Stimulated activated CD8-positive, alpha-beta memory T cell treated with anti-CD3 and anti-CD28 coated beads, Interleukin-12 subunit alpha, Interleukin-12 subunit beta, amount 100 ng/mL, for 24 hours (primary cell): Measurements from ENCODE around the gene CTNNA2.

Source experiments
- DNase-seq: peaks from one replicate; pipeline ENCODE4 v3.0.0-alpha.2; 2020; ENCODE audit errors: extremely low read depth

Gene CTNNA2

GRCh38 chr2:80392441-80392840 lies 879.6 kb downstream of the CTNNA2 start:
- no peak for DNase-seq

- DNase-seq: no peak
These were observed 881.1 kb downstream of the CTNNA2 start for GRCh38 chr2:80393991-80394390.

GRCh38 chr2:80395251-80395650 lies 882.4 kb downstream of the CTNNA2 start:
- no peak for DNase-seq

- DNase-seq: no peak
These were observed 883.4 kb downstream of the CTNNA2 start for GRCh38 chr2:80396276-80396675.

- no peak for DNase-seq
These were observed 890.2 kb downstream of the CTNNA2 start for GRCh38 chr2:80403081-80403480.

GRCh38 chr2:80407377-80407776 lies 894.5 kb downstream of the CTNNA2 start:
- no peak for DNase-seq

GRCh38 chr2:80410346-80410745 lies 897.5 kb downstream of the CTNNA2 start:
- no peak for DNase-seq

- DNase-seq: no peak
These were observed 900.3 kb downstream of the CTNNA2 start for GRCh38 chr2:80413136-80413535.

GRCh38 chr2:80417737-80418136 lies 904.9 kb downstream of the CTNNA2 start:
- no peak for DNase-seq

- DNase-seq: no peak
These were observed 907.8 kb downstream of the CTNNA2 start for GRCh38 chr2:80420530-80421208.

- no peak for DNase-seq
These were observed 916.4 kb downstream of the CTNNA2 start for GRCh38 chr2:80429251-80429650.

GRCh38 chr2:80437959-80438358 lies 925.1 kb downstream of the CTNNA2 start:
- no peak for DNase-seq

- DNase-seq: no peak
These were observed 925.8 kb downstream of the CTNNA2 start for GRCh38 chr2:80438686-80439085.

GRCh38 chr2:80454628-80455027 lies 941.8 kb downstream of the CTNNA2 start:
- no peak for DNase-seq

- no peak for DNase-seq
These were observed 946.2 kb downstream of the CTNNA2 start for GRCh38 chr2:80459028-80459427.

GRCh38 chr2:80461505-80462197 lies 948.8 kb downstream of the CTNNA2 start:
- no peak for DNase-seq

- no peak for DNase-seq
These were observed 949.8 kb downstream of the CTNNA2 start for GRCh38 chr2:80462654-80463053.

- DNase-seq: no peak
These were observed 951.4 kb downstream of the CTNNA2 start for GRCh38 chr2:80464275-80464674.

GRCh38 chr2:80467262-80467811 lies 954.5 kb downstream of the CTNNA2 start:
- no peak for DNase-seq

- no peak for DNase-seq
These were observed 956.6 kb downstream of the CTNNA2 start for GRCh38 chr2:80469428-80469827.

GRCh38 chr2:80473069-80473468 lies 960.2 kb downstream of the CTNNA2 start:
- no peak for DNase-seq

- no peak for DNase-seq
These were observed 960.9 kb downstream of the CTNNA2 start for GRCh38 chr2:80473796-80474195.

- no peak for DNase-seq
These were observed 963.1 kb downstream of the CTNNA2 start for GRCh38 chr2:80475970-80476369.
